ENCODE results near the gene TIMM13.
"Not testable (repeated sequence)": the region's sequence is repeated elsewhere in the genome, so short reads cannot be mapped to it uniquely, and the experiment has no call there.

GRCh38 chr19:2458776-2459175, 31.4 kb upstream of the TIMM13 start:
- TF ChIP-seq CTCF (conservative IDR thresholded peaks at IDR 0.05); ZFX (IDR thresholded peaks at IDR 0.05): not testable (repeated sequence)

Measured in C4-2B (cell line).